HFF-Myc (cell line): ENCODE data around the gene ELN.
"Not testable (repeated sequence)": the region's sequence is repeated elsewhere in the genome, so short reads cannot be mapped to it uniquely, and the experiment has no call there.

Source experiments
- DNase-seq: peaks from one replicate; pipeline ENCODE4 v3.0.0-alpha.2; 2011; ENCODE audit warnings: low read depth; ENCODE audit errors: extremely low read depth
- H3K4me3 ChIP-seq: replicated peaks from 2 replicates; pipeline ENCODE4 v1.5.1; 2011; ENCODE audit warnings: low read depth, mild to moderate bottlenecking, control low read depth, low read length
- CTCF ChIP-seq: IDR thresholded peaks from 2 replicates; pipeline ENCODE4 v1.5.1; 2012; ENCODE audit warnings: mild to moderate bottlenecking, low read depth, low read length, control low read depth; ENCODE audit errors: missing control alignments

The ELN gene

GRCh38 chr7:74044366-74045350, 16.7 kb downstream of the ELN start:
- no peak overlapping the region for H3K4me3 ChIP-seq
- no peak for TF ChIP-seq CTCF
- no peak for DNase-seq

GRCh38 chr7:74046581-74046980, 18.6 kb downstream of the ELN start:
- H3K4me3 ChIP-seq, DNase-seq: not testable (repeated sequence)

GRCh38 chr7:74047804-74048380, 19.9 kb downstream of the ELN start:
- no peak for TF ChIP-seq CTCF
- H3K4me3 ChIP-seq, result no peak overlapping the region
- no peak for DNase-seq

GRCh38 chr7:74048999-74049599, 21.1 kb downstream of the ELN start:
- no peak overlapping the region for H3K4me3 ChIP-seq
- DNase-seq, result no peak
- no peak for TF ChIP-seq CTCF

GRCh38 chr7:74049997-74050798, 22.2 kb downstream of the ELN start:
- DNase-seq, result no peak
- H3K4me3 ChIP-seq, result no peak overlapping the region
- TF ChIP-seq CTCF, result no peak

- H3K4me3 ChIP-seq, result no peak overlapping the region
- no peak for TF ChIP-seq CTCF
- no peak for DNase-seq
These were observed 23.2 kb downstream of the ELN start for GRCh38 chr7:74051193-74051592.
